Spleen (tissue), 11 donors: ENCODE data around the gene ZNF507. TPM values are rescaled to one million over a fixed set of nuclear protein-coding genes. Genes with fewer than 3 reads are reported as not detected.

Source experiments
- DNase-seq: peaks from one replicate; pipeline ENCODE4 v3.0.0-alpha.2; 2020
- H3K27ac ChIP-seq, 8 donors: fragments of 200-600 bp; sonication (generic) in 7 of 8; 1 replicate in 4 of 8; 2 replicates in 4 of 8; pipeline versions ENCODE4 v1.5.0 to v1.8.0; 2016 to 2021; ENCODE audit warnings: inconsistent platforms in 4 of 8, mild to moderate bottlenecking in 4 of 8, moderate library complexity in 1 of 8
- H3K27me3 ChIP-seq, 7 donors: fragments of 200-600 bp; sonication (generic) in 6 of 7; replicated peaks in 1 of 7; 1 replicate in 4 of 7; 2 replicates in 3 of 7; pipeline versions ENCODE4 v1.5.0 to v1.8.0; 2016 to 2021; ENCODE audit warnings: inconsistent platforms in 3 of 7, mild to moderate bottlenecking in 1 of 7
- H3K36me3 ChIP-seq, 6 donors: fragments of 200-600 bp; sonication (generic) in 5 of 6; 1 replicate in 4 of 6; 2 replicates in 2 of 6; pipeline versions ENCODE4 v1.5.0 to v1.8.0; 2016 to 2021; ENCODE audit warnings: inconsistent platforms in 2 of 6
- H3K4me1 ChIP-seq, 6 donors: fragments of 200-600 bp; sonication (generic) in 5 of 6; 1 replicate in 3 of 6; 2 replicates in 3 of 6; pipeline versions ENCODE4 v1.5.0 to v1.8.0; 2016 to 2021; ENCODE audit warnings: inconsistent platforms in 3 of 6
- H3K4me3 ChIP-seq, 8 donors: fragments of 200-600 bp; sonication (generic) in 7 of 8; 1 replicate in 4 of 8; 2 replicates in 4 of 8; pipeline versions ENCODE4 v1.5.0 to v1.8.0; 2016 to 2021; ENCODE audit warnings: inconsistent platforms in 4 of 8, mild to moderate bottlenecking in 4 of 8, moderate library complexity in 2 of 8
- H3K9me3 ChIP-seq, 8 donors: fragments of 200-600 bp; sonication (generic) in 7 of 8; 1 replicate in 4 of 8; 2 replicates in 4 of 8; pipeline versions ENCODE4 v1.5.0 to v1.8.0; 2016 to 2021; ENCODE audit warnings: inconsistent platforms in 4 of 8
- CTCF ChIP-seq, 11 experiments: fragments of 200-600 bp in 7 of 11; fragments of 450-650 bp in 4 of 11; sonication (generic) in 4 of 11; IDR thresholded peaks in 8 of 11; conservative IDR thresholded peaks in 3 of 11; 1 replicate in 7 of 11; 2 replicates in 4 of 11; pipeline versions ENCODE4 v1.4.0 to v1.8.0; 2016 to 2021; ENCODE audit warnings: antibody characterized with exemption in 11 of 11, inconsistent platforms in 4 of 11, mild to moderate bottlenecking in 1 of 11
- POLR2A ChIP-seq, 3 donors: fragments of 450-650 bp; IDR thresholded peaks; one replicate each; pipeline ENCODE4 v1.5.1; 2017; ENCODE audit warnings: antibody characterized with exemption in 3 of 3, mild to moderate bottlenecking in 1 of 3
- POLR2AphosphoS5 ChIP-seq, 3 donors: sonication (generic); formaldehyde crosslinking; IDR thresholded peaks; one replicate each; pipeline ENCODE4 v1.5.1; 2017; ENCODE audit warnings: antibody characterized with exemption in 3 of 3
- WGBS, 5 donors: extraction: QIAGEN DNeasy Blood & Tissue Kit in 3 of 5; methylation state at CpG; one replicate each; pipeline versions ENCODE4 v1.1.5 to v1.1.7; 2013 to 2018; 5-methylcytosine and 5-hydroxymethylcytosine counted together
- intact Hi-C: fragments of 100-400 bp; cut with DNase I; formaldehyde crosslinking; loops from one replicate; pipeline ENCODE4 v1.15.0; 2023; ENCODE audit warnings: low total_unique reads
- polyA plus RNA-seq, 3 donors: library from polyadenylated mRNA; stranded (reverse); fragments of 200-250 nt; gene quantifications; one replicate each; pipeline ENCODE4 v1.2.1, GENCODE V29; 2013
- total RNA-seq, 7 donors: library from RNA; depleted of rRNA in 3 of 7; stranded (reverse); fragments of >200 nt in 3 of 7; fragmentation: NEBNext Ultra II Directional in 4 of 7; extraction: Animal tissue kit (Norgen Biotek cat#: 25700) in 4 of 7; gene quantifications; one replicate each; pipeline versions ENCODE4 v1.1.0 to v1.2.1, GENCODE V29; 2016 to 2021
- donor health status: healthy with polysubstance abuse.
- donor health status: DM: no; HTN: no; CAD: no; lungs with moderate emphysema.
- donor health status: DM: no; HTN: no; CAD: no.
- donor health status: Bipolar disorder and iron deficiency.
- donor health status: healthy.
- donor health status: DM: no; HTN: no; CAD: no.
- donor health status: DM: yes; HTN: yes; CAD: no.

ZNF507 gene
- total and polyA plus RNA-seq, 10 donors, result 3.6 to 31.4 (median 23.7) TPM

- 91 to 97% (median 96%) methylated on average over 9 of the region's 9 CpGs for WGBS, 5 donors
- no peaks in the 10 kb centered on the region for H3K27me3 ChIP-seq
- no peak overlapping the region for H3K4me3 ChIP-seq
- intact Hi-C loops, result no loop called here
- TF ChIP-seq CTCF (IDR thresholded peaks at IDR 0.05 in 8 of 11, conservative IDR thresholded peaks at IDR 0.05 in 3 of 11) (no peak), POLR2A (IDR thresholded peaks at IDR 0.05) (no peak), POLR2AphosphoS5 (IDR thresholded peaks at IDR 0.05) (no peak)
- peaks cover 0 to 59% (median 8%) of the 10 kb centered on the region in 6 donors for H3K4me1 ChIP-seq
- H3K36me3 ChIP-seq, result peaks cover 0 to 100% (median 65%) of the 10 kb centered on the region in 6 donors
- no peak overlapping the region for H3K27ac ChIP-seq
- no peaks in the 10 kb centered on the region for H3K9me3 ChIP-seq
- DNase-seq, result no peak
Measured at GRCh38 chr19:32361574-32362317, 16.3 kb downstream of the ZNF507 start.

- H3K36me3 ChIP-seq, result peaks cover 0 to 100% (median 62%) of the 10 kb centered on the region in 6 donors
- TF ChIP-seq POLR2AphosphoS5 (IDR thresholded peaks at IDR 0.05) (no peak), POLR2A (IDR thresholded peaks at IDR 0.05) (no peak), CTCF (IDR thresholded peaks at IDR 0.05 in 8 of 11, conservative IDR thresholded peaks at IDR 0.05 in 3 of 11) (no peak)
Measured at GRCh38 chr19:32362318-32362691, 16.9 kb downstream of the ZNF507 start.

GRCh38 chr19:32363175-32363574 is 17.8 kb downstream of the ZNF507 start:
- DNase-seq, result no peak
- intact Hi-C loops, result no loop called here
- peaks cover 0 to 64% (median 7%) of the 10 kb centered on the region in 6 donors for H3K4me1 ChIP-seq
- WGBS, 5 donors, result 50 to 92% (median 83%) methylated on average over 3 of the region's 3 CpGs
- H3K4me3 ChIP-seq, result no peak overlapping the region
- H3K27me3 ChIP-seq, result no peaks in the 10 kb centered on the region
- H3K9me3 ChIP-seq, result no peaks in the 10 kb centered on the region
- peaks cover 0 to 100% (median 61%) of the 10 kb centered on the region in 6 donors for H3K36me3 ChIP-seq
- no peak overlapping the region for H3K27ac ChIP-seq
- TF ChIP-seq POLR2AphosphoS5 (IDR thresholded peaks at IDR 0.05) (no peak), POLR2A (IDR thresholded peaks at IDR 0.05) (no peak)

More at GRCh38 chr19:32362318-32362691, 16.9 kb downstream of the ZNF507 start:
- Histone ChIP-seq H3K4me3 (no peak overlapping the region), H3K9me3 (no peaks in the 10 kb centered on the region), H3K4me1 (peaks cover 0 to 58% (median 7%) of the 10 kb centered on the region in 6 donors), H3K27me3 (no peaks in the 10 kb centered on the region), H3K27ac (no peak overlapping the region)
- 90 to 99% (median 95%) methylated on average over 5 of the region's 5 CpGs for WGBS, 5 donors
- no peak for DNase-seq
- intact Hi-C loops, result no loop called here

DNA sequence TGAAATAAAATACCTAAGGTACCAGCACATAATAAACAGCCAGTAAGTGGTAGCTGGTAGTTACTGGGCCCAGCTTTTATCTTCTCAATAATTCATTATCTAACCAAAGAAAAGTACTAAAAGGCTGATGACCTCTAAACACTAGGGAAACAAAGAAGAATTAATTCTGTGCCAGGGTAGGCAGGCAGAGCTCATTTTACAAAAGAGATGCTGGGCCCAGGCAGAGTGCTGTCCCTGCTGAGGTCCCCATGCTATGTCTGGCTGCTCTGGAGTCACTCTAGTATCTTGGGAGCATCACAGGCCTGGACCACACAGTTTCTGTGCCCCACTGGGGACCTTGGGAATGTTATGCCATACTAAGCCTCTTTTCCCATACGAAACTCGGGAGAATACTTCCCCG is 18.2 kb downstream of the ZNF507 start:
- intact Hi-C loops, result no loop called here
- TF ChIP-seq CTCF (IDR thresholded peaks at IDR 0.05 in 8 of 11, conservative IDR thresholded peaks at IDR 0.05 in 3 of 11) (no peak), POLR2AphosphoS5 (IDR thresholded peaks at IDR 0.05) (no peak), POLR2A (IDR thresholded peaks at IDR 0.05) (no peak)
- WGBS, 5 donors, result 90 to 99% (median 97%) methylated on average over 3 of the region's 3 CpGs
- Histone ChIP-seq H3K27ac (no peak overlapping the region), H3K36me3 (peaks cover 0 to 100% (median 59%) of the 10 kb centered on the region in 6 donors), H3K4me3 (no peak overlapping the region), H3K4me1 (peaks cover 0 to 64% (median 7%) of the 10 kb centered on the region in 6 donors), H3K27me3 (no peaks in the 10 kb centered on the region), H3K9me3 (no peaks in the 10 kb centered on the region)
- no peak for DNase-seq
